Inflammatory macrophage (primary cell): ENCODE measurements around the gene KHDC4.
"Not testable (repeated sequence)": the region's sequence is repeated elsewhere in the genome, so short reads cannot be mapped to it uniquely, and the experiment has no call there.

Experiments used
- DNase-seq, 2 donors: peaks; one replicate each; pipeline ENCODE4 v3.0.0-alpha.2; 2020 to 2022

Gene KHDC4

GRCh38 chr1:155940993-155941844 is 7.0 kb upstream of the KHDC4 start, which contains the start of gene RXFP4:
Gene RXFP4, plus strand, starts transcription at chr1:155941638. Its CDS starts 72 bp downstream, at chr1:155941710.
- DNase-seq, result peak; percentile 37 to 63

GRCh38 chr1:155940482-155940992 is 6.3 kb upstream of the KHDC4 start:
- peak; percentile 45 to 69 for DNase-seq

GRCh38 chr1:155938220-155938627 is 4.0 kb upstream of the KHDC4 start:
- DNase-seq, result peak; percentile 58 to 61

- DNase-seq, result no peak
These were observed 850 bp upstream of the KHDC4 start for GRCh38 chr1:155934936-155935590.

DNA sequence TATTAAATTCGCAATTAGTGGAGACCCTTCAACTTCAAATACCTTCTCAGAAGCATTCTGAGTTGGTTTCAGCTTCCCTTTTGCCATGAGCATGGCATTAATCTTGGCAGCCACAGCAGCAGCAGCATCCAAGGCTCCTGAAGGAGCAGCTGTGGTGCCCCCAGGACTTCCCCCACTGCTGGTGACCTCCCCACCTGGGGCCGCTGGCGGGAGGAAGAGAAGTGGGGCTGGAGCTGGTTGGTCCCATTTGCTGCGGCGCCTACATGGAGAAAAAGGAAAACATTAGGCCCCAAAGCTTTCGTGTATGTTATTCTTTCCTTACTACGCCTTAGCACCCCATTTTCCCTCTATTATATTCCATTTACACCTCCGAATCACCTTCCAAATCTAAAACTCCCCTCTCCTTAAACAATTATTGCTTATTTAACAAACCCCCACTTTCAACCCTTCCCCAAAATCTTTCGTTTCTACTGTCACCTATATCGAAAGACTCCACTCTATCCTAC is 569 bp downstream of the KHDC4 start:
- no peak for DNase-seq

DNA sequence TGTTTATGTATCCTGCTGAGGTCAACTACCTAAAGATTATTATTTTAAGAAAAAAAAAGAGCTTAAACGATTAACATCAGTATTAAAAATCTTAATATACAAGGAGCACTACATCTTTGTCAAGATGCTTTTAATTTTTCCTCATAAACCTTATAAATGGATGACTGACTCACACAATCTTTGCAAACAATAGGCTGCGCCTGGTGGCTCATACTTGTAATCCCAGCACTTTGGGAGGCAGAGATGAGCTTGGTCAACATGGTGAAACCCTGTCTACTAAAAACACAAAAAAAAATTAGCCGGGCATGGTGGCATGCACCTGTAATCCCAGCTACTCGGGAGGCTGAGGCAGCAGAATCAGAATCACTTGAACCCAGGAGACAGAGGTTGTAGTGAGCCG is 1.7 kb downstream of the KHDC4 start:
- DNase-seq, result no peak

DNA sequence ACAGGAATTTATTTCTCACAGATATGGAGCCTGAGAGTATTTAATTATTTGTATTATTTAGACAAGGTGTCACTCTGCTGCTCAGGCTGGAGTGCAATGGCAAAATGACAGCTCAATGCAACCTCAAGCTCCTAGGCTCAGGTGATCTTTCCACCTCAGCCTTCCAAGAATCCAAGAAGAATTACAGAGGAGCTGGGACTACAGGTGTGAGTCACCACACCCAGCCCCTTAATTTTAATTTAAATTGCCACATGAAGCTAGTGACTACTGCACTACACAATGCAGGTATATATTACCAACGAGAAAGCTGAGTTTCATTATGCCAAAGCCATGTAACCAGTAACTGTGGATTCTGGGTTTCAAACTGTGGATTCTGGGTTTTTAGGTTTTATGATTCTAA is 2.1 kb downstream of the KHDC4 start:
- no peak for DNase-seq

DNA sequence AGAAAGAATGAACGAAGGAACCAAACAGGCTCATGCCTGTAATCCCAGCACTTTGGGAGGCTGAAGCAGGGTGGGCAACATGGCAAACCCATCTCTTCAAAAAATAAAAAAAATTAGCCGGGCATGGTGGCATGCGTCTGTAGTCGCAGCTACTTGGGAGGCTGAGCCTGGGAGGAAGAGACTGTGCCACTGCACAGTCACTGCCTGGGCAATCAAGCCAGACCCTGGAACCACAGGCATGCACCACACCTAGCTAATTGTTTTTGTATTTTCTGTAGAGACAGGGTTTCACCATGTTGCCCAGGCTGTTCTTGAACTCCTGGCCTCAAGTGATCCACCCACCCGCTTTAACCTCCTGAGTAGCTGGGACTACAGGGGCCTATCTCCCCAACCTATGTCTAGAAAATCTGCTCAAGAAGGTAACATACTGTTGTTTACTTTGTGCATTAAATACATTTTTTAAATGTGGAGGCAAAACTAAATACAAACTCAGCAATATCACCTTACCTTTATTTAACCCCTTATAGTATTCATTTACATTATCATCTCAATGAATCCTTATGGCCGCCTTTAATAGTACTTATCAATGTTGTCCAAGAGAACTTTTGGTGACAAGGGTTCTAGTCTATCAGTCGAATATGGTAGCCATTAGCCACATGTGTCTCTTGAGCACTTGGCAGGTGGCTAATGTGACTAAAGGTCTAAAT is 2.7 kb downstream of the KHDC4 start:
- no peak for DNase-seq

DNA sequence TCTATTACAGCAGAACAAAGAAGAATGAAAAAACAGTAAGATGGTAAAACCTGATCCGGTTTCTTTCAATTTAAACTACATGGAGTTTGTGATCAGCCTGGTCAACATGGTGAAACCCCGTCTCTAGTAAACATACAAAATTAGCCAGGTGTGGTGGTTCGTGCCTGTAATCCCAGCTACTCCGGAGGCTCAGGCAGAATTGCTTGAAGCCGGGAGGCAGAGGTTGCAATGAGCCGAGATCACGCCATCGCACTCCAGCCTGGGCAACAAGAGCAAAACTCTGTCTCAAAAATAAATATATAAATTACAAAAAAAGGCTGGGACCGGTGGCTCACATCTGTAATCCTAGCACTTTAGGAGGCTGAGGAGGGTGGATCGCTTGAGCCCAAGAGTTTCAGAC is 3.5 kb downstream of the KHDC4 start:
- DNase-seq, result not testable (repeated sequence)

DNA sequence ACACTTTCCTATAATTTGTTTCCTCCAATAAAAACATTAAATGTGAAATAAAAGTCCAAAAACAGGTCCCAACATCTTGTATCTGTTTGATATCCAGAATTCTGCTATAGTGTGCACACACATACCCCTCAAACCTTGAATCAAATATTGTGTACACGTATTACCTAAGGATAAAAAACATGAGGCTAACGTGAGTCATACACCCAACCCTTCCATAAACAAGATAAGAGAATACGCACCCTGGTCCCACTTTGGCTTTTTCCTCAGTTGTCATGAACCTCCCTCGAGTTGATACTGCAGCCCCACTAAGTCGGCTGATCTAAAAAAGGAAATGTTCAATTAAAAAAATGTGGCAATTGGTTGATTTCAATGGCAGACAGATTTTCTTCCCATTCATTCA is 5.2 kb downstream of the KHDC4 start:
- DNase-seq, result no peak

- DNase-seq, result no peak
These were observed 8.7 kb downstream of the KHDC4 start for GRCh38 chr1:155925506-155925905.

DNA sequence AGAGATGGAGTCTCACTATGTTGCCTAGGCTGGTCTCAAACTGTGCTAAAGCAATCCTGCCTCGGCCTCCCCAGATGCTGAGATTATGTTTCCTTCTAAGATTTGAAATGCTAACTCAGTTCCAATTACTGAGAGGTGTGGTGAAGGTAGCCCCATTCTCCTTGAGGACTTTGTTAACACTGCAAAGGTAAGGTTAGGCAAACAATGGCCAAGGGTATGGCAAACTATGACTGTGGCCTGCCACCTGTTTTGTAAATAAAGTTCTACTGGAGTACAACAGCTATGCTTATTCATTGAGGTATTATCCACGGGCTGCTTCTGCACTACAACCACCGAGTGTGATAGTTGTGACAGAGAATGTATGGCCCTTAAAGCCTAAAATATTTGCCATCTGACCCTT is 13.5 kb downstream of the KHDC4 start:
- DNase-seq, result no peak

GRCh38 chr1:155919801-155920200 is 14.4 kb downstream of the KHDC4 start:
- no peak for DNase-seq

DNA sequence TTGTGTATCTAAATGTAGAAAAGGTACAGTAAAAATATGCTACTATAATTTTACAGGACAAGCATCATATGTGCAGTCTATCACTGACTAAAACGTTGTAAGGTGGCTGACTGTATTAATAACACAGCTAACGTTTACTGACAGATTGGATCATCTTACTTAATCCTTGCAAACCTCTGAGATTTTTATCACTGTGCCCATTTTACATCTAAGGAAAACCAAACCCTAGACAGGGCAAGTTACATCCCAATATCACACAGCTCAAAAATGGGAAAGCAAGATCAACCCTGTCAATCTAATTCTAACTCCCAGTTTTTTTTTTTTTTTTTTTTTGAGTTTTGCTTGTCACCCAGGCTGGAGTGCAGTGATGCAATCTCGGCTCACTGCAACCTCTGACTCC is 15.6 kb downstream of the KHDC4 start:
- no peak for DNase-seq

- DNase-seq, result no peak
These were observed 20.1 kb downstream of the KHDC4 start for GRCh38 chr1:155913969-155914757.

DNA sequence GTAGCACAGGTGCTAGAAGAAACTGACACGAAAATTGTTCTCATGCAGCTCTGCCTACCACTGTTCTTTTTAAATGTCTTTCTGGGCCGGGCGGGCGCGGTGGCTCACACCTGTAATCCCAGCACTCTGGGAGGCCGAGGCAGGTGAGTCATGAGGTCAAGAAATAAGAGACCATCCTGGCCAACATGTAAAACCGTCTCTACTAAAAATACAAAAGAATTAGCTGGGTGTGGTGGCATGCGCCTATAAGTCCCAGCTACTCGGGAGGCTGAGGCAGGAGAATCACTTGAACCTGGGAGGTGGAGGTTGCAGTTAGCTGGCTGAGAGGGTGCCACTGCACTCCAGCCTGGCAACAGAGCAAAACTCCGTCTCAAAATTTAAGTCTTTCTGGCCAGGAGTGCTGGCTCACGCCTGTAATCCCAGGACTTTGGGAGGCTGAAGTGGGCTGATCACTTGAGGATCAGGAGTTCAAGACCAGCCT is 22.1 kb downstream of the KHDC4 start:
- no peak for DNase-seq

- DNase-seq, result peak; percentile 92 to 93
These were observed 22.8 kb downstream of the KHDC4 start, which contains the start of gene RIT1 for GRCh38 chr1:155911156-155912055. Gene RIT1, minus strand, starts transcription at chr1:155911349. Its CDS starts 588 bp downstream, at chr1:155910761.

DNA sequence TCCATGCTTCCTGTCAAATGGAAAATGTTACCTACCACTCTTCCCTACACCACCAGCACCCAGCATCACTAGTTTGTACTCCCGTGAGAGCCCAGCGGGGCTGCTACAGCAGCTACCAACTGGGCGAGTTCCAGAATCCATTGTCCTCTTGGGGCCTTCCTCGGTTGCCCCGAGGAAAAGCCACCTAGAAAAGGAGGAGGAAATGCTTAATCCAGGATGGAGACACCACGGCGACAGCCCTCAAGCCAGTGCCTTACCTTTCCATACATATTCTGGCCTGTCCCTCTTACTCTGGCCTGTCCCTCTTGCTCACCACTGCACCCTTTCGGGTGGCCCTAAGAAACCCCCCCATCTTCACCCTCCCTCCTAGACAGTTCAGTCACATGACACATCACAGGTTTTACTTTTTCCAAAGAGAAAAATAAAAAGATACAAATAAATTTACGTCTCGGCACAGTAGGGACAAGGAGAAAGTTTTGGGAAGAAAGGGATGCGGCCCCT is 23.5 kb downstream of the KHDC4 start:
- peak; percentile 13 to 28 for DNase-seq

DNA sequence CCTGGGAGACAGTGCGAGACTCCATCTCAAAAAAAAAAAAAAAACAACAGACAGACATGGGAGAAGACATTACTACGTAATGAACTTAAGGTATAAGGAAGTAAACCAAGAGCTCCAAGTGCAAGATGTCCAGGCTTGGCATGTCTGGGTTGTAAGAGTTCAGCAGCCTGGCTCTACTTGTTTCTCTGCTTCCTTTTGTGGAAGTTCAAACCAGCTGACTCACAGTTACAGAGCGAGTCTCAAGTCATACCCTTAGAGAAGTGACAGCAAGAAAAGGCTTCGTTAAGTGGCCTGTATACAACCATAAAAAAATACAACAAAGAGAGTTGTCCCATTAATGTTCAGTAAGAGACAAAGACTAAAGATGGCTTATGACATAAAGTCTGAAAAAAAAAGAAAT is 24.3 kb downstream of the KHDC4 start:
- peak; percentile 92 to 93 for DNase-seq

GRCh38 chr1:155904261-155904660 is 30.0 kb downstream of the KHDC4 start:
- no peak for DNase-seq
